ENCODE data around the gene CAMK1D.
"Not testable (repeated sequence)": the region's sequence is repeated elsewhere in the genome, so short reads cannot be mapped to it uniquely, and the experiment has no call there.

Gene CAMK1D

GRCh38 chr10:12721334-12721733, 372.0 kb downstream of the CAMK1D start:
- no peak for DNase-seq (ENCODE audit: low read depth in 2 of 2)

GRCh38 chr10:12723220-12723619, 373.9 kb downstream of the CAMK1D start:
- no peak for DNase-seq (ENCODE audit: low read depth in 2 of 2)

- no peak for DNase-seq (ENCODE audit: low read depth in 2 of 2)
Observed at GRCh38 chr10:12724807-12725579, 375.6 kb downstream of the CAMK1D start.

- DNase-seq (ENCODE audit: low read depth in 2 of 2): not testable (repeated sequence)
Observed at GRCh38 chr10:12725580-12725888, 376.2 kb downstream of the CAMK1D start.

GRCh38 chr10:12726971-12727831, 377.9 kb downstream of the CAMK1D start:
- no peak for DNase-seq (ENCODE audit: low read depth in 2 of 2)

GRCh38 chr10:12727832-12728215, 378.5 kb downstream of the CAMK1D start:
- no peak for DNase-seq (ENCODE audit: low read depth in 2 of 2)

GRCh38 chr10:12728494-12728893, 379.1 kb downstream of the CAMK1D start:
- no peak for DNase-seq (ENCODE audit: low read depth in 2 of 2)

- DNase-seq (ENCODE audit: low read depth in 2 of 2): no peak
Observed at GRCh38 chr10:12729885-12730284, 380.5 kb downstream of the CAMK1D start.

GRCh38 chr10:12730809-12731519, 381.6 kb downstream of the CAMK1D start:
- DNase-seq (ENCODE audit: low read depth in 2 of 2): no peak

GRCh38 chr10:12733271-12733670, 383.9 kb downstream of the CAMK1D start:
- no peak for DNase-seq (ENCODE audit: low read depth in 2 of 2)

GRCh38 chr10:12735843-12736462, 386.6 kb downstream of the CAMK1D start:
- DNase-seq (ENCODE audit: low read depth in 2 of 2): no peak

GRCh38 chr10:12740813-12741212, 391.5 kb downstream of the CAMK1D start:
- no peak for DNase-seq (ENCODE audit: low read depth in 2 of 2)

GRCh38 chr10:12741360-12741804, 392.0 kb downstream of the CAMK1D start:
- no peak for DNase-seq (ENCODE audit: low read depth in 2 of 2)

- no peak for DNase-seq (ENCODE audit: low read depth in 2 of 2)
Observed at GRCh38 chr10:12742771-12743170, 393.4 kb downstream of the CAMK1D start.

GRCh38 chr10:12743466-12743865, 394.1 kb downstream of the CAMK1D start:
- not testable (repeated sequence) for DNase-seq (ENCODE audit: low read depth in 2 of 2)

- no peak for DNase-seq (ENCODE audit: low read depth in 2 of 2)
Observed at GRCh38 chr10:12743941-12744340, 394.6 kb downstream of the CAMK1D start.

GRCh38 chr10:12748186-12748585, 398.8 kb downstream of the CAMK1D start:
- no peak for DNase-seq (ENCODE audit: low read depth in 2 of 2)

GRCh38 chr10:12749760-12750478, 400.6 kb downstream of the CAMK1D start:
- DNase-seq (ENCODE audit: low read depth in 2 of 2): no peak

- no peak for DNase-seq (ENCODE audit: low read depth in 2 of 2)
Observed at GRCh38 chr10:12750526-12751201, 401.3 kb downstream of the CAMK1D start.

- DNase-seq (ENCODE audit: low read depth in 2 of 2): no peak
Observed at GRCh38 chr10:12755075-12755474, 405.7 kb downstream of the CAMK1D start.

- no peak for DNase-seq (ENCODE audit: low read depth in 2 of 2)
Observed at GRCh38 chr10:12757351-12757750, 408.0 kb downstream of the CAMK1D start.

Data from stimulated activated CD8-positive, alpha-beta memory T cell treated with anti-CD3 and anti-CD28 coated beads, Interleukin-7, amount 100 ng/mL, for 4 hours (primary cell).